Esophagus squamous epithelium (tissue), 5 donors: ENCODE measurements around the gene FOXQ1. TPM values are rescaled to one million over a fixed set of nuclear protein-coding genes. Genes with fewer than 3 reads are reported as not detected.

ENCODE experiments used
- DNase-seq: peaks from one replicate; lab custom pipeline; 2025; lab: John Stamatoyannopoulos, UW
- H3K27ac ChIP-seq, 4 donors: fragments of 200-600 bp; sonication (generic); one replicate each; pipeline ENCODE4 v1.5.1; 2016 to 2019; ENCODE audit warnings: mild to moderate bottlenecking in 1 of 4
- H3K27me3 ChIP-seq, 4 donors: fragments of 200-600 bp; sonication (generic); 1 replicate in 3 of 4; 2 replicates in 1 of 4; pipeline versions ENCODE4 v1.5.1 to v1.6.0; 2017 to 2021; ENCODE audit warnings: antibody characterized with exemption in 1 of 4
- H3K36me3 ChIP-seq, 3 donors: fragments of 200-600 bp; sonication (generic); one replicate each; pipeline ENCODE4 v1.5.1; 2016 to 2019
- H3K4me1 ChIP-seq, 3 donors: fragments of 200-600 bp; sonication (generic); one replicate each; pipeline ENCODE4 v1.5.1; 2017 to 2019
- H3K4me3 ChIP-seq, 4 donors: fragments of 200-600 bp; sonication (generic); 1 replicate in 3 of 4; 2 replicates in 1 of 4; pipeline ENCODE4 v1.5.1; 2016 to 2019; ENCODE audit warnings: mild to moderate bottlenecking in 2 of 4, moderate library complexity in 1 of 4
- H3K9me3 ChIP-seq, 3 donors: fragments of 200-600 bp; sonication (generic); one replicate each; pipeline ENCODE4 v1.5.1; 2016 to 2019
- POLR2A ChIP-seq, 4 donors: fragments of 450-650 bp; IDR thresholded peaks; one replicate each; pipeline ENCODE4 v1.6.1; 2017; ENCODE audit warnings: antibody characterized with exemption in 4 of 4, mild to moderate bottlenecking in 4 of 4, moderate library complexity in 3 of 4
- WGBS, 2 donors: methylation state at CpG; one replicate each; pipeline ENCODE4 v1.1.5; 2018; 5-methylcytosine and 5-hydroxymethylcytosine counted together
- intact Hi-C: fragments of 100-400 bp; cut with DNase I; formaldehyde crosslinking; loops from one replicate; pipeline ENCODE4 v1.15.0; 2022
- total RNA-seq, 4 donors: library from RNA; depleted of rRNA; stranded (reverse); fragments of >200 nt; gene quantifications; one replicate each; pipeline ENCODE4 v1.1.0, GENCODE V29; 2016
- TF ChIP-seq, protein P1 (sequence below), 6 experiments: fragments of 450-650 bp in 4 of 6; fragments of 200-600 bp in 2 of 6; sonication (generic) in 2 of 6; IDR thresholded peaks; one replicate each; pipeline ENCODE4 v1.5.1; 2016 to 2019; ENCODE audit warnings: antibody characterized with exemption in 6 of 6, mild to moderate bottlenecking in 4 of 6, moderate library complexity in 4 of 6
- donor health status: DM: yes; HTN: yes; CAD: no.

FOXQ1 gene
- total RNA-seq, 4 donors from 2014 or later = 8.1 to 13.0 (median 10.7) TPM

DNA sequence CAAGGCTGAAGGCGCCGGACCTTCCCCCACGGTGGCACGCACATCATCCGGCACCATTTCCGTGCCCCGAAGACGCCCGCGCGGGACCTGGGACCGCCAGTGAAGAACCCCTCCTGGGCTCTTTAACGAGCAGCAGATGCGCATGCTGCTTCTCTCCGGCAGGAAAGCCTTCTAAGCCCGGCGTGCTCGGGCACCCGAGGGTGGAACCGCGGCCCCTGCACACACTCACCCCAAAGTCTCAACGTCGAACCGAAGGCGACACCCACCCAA is 240 bp downstream of the FOXQ1 start:
- intact Hi-C loops = no loop called here
- H3K27me3 ChIP-seq = peaks cover 0 to 79% (median 0%) of the 10 kb centered on the region in 4 donors

DNA sequence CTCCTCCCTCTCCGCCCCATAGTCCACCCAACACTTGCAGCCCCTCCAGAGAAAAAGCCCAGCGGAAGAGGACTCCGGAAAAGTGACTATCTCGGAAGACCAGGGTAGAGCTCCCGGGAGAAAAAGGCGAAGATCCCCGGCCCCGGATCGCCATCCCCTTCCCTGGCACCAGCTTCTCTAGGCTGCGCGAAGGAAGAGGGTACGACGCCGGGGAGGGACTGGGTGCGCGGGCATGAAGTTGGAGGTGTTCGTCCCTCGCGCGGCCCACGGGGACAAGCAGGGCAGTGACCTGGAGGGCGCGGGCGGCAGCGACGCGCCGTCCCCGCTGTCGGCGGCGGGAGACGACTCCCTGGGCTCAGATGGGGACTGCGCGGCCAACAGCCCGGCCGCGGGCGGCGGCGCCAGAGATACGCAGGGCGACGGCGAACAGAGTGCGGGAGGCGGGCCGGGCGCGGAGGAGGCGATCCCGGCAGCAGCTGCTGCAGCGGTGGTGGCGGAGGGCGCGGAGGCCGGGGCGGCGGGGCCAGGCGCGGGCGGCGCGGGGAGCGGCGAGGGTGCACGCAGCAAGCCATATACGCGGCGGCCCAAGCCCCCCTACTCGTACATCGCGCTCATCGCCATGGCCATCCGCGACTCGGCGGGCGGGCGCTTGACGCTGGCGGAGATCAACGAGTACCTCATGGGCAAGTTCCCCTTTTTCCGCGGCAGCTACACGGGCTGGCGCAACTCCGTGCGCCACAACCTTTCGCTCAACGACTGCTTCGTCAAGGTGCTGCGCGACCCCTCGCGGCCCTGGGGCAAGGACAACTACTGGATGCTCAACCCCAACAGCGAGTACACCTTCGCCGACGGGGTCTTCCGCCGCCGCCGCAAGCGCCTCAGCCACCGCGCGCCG is 822 bp downstream of the FOXQ1 start:
- intact Hi-C loops = no loop called here
- no peak for DNase-seq
- peaks cover 7 to 61% (median 9%) of the 10 kb centered on the region in 3 donors for H3K4me1 ChIP-seq
- H3K36me3 ChIP-seq = no peaks in the 10 kb centered on the region
- H3K27ac ChIP-seq = peak overlapping the region; percentile 88 to 95 (median 92)
- 3 to 4% methylated on average over 10 to 18 of the region's 109 CpGs for WGBS, 2 donors
- H3K4me3 ChIP-seq = peak overlapping the region; percentile 62 to 75 (median 66)
- no peaks in the 10 kb centered on the region for H3K9me3 ChIP-seq
- peaks cover 0 to 79% (median 0%) of the 10 kb centered on the region in 4 donors for H3K27me3 ChIP-seq
- TF ChIP-seq, protein P1, sequence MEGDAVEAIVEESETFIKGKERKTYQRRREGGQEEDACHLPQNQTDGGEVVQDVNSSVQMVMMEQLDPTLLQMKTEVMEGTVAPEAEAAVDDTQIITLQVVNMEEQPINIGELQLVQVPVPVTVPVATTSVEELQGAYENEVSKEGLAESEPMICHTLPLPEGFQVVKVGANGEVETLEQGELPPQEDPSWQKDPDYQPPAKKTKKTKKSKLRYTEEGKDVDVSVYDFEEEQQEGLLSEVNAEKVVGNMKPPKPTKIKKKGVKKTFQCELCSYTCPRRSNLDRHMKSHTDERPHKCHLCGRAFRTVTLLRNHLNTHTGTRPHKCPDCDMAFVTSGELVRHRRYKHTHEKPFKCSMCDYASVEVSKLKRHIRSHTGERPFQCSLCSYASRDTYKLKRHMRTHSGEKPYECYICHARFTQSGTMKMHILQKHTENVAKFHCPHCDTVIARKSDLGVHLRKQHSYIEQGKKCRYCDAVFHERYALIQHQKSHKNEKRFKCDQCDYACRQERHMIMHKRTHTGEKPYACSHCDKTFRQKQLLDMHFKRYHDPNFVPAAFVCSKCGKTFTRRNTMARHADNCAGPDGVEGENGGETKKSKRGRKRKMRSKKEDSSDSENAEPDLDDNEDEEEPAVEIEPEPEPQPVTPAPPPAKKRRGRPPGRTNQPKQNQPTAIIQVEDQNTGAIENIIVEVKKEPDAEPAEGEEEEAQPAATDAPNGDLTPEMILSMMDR (IDR thresholded peaks at IDR 0.05) = no peak
- TF ChIP-seq POLR2A (IDR thresholded peaks at IDR 0.05) = no peak

More for the DNA sequence above, 240 bp downstream of the FOXQ1 start:
- Histone ChIP-seq H3K36me3 (no peaks in the 10 kb centered on the region), H3K27ac (peak overlapping the region; percentile 88 to 95 (median 92)), H3K9me3 (no peaks in the 10 kb centered on the region), H3K4me3 (peak overlapping the region; percentile 62 to 75 (median 66)), H3K4me1 (peaks cover 7 to 61% (median 9%) of the 10 kb centered on the region in 3 donors)
- DNase-seq = no peak
- peak in 1 of 4 donors; percentile 50 for TF ChIP-seq POLR2A (IDR thresholded peaks at IDR 0.05)
- TF ChIP-seq, protein P1 (IDR thresholded peaks at IDR 0.05) = no peak
- 0% methylated on average over 3 to 4 of the region's 25 CpGs for WGBS, 2 donors

DNA sequence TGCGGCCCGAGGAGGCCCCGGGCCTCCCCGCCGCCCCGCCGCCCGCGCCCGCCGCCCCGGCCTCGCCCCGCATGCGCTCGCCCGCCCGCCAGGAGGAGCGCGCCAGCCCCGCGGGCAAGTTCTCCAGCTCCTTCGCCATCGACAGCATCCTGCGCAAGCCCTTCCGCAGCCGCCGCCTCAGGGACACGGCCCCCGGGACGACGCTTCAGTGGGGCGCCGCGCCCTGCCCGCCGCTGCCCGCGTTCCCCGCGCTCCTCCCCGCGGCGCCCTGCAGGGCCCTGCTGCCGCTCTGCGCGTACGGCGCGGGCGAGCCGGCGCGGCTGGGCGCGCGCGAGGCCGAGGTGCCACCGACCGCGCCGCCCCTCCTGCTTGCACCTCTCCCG is 1.5 kb downstream of the FOXQ1 start:
- H3K36me3 ChIP-seq = no peaks in the 10 kb centered on the region
- peak overlapping the region; percentile 88 to 95 (median 92) for H3K27ac ChIP-seq
- no peak for TF ChIP-seq POLR2A (IDR thresholded peaks at IDR 0.05)
- TF ChIP-seq, protein P1 (IDR thresholded peaks at IDR 0.05) = no peak
- no peaks in the 10 kb centered on the region for H3K9me3 ChIP-seq
- H3K4me1 ChIP-seq = peaks cover 7 to 61% (median 9%) of the 10 kb centered on the region in 3 donors
- intact Hi-C loops = no loop called here
- WGBS, 2 donors = no CpG with 5 or more reads among the region's 64 CpGs
- peak overlapping the region; percentile 62 to 75 (median 66) for H3K4me3 ChIP-seq
- DNase-seq = no peak
- H3K27me3 ChIP-seq = peaks cover 0 to 79% (median 0%) of the 10 kb centered on the region in 4 donors

DNA sequence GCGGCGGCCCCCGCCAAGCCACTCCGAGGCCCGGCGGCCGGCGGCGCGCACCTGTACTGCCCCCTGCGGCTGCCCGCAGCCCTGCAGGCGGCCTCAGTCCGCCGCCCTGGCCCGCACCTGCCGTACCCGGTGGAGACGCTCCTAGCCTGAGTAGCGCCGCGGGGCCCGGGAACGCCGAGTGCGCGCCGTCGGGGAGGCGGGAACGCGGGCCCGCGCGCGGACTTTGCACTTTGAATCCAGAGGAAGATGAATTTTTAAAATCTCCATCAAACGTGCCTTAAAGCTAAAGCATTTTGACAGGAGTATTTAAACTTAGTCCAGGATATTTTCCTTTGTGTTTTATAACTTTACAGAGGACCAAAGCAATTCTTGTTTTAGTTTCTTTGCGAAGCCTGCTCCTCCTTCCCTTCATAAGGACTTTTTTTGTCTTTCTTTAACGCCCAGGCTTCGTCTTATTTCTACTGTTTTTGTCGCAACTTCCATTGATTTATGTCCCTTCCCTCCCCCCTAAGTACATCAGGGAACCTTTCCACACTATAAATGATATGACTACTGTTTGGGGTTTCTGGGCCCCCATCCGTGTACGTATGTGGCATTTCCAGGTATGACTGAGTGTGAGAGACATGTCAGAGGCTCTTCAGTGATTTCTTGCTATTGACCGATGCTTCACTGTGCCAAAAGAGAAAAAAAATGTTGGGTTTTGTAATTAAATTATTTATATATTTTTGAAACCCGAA is 2.0 kb downstream of the FOXQ1 start:
- no peaks in the 10 kb centered on the region for H3K9me3 ChIP-seq
- WGBS, 2 donors = 8 to 13% methylated on average over 17 to 20 of the region's 45 CpGs
- H3K27ac ChIP-seq = peak overlapping the region; percentile 66 to 95 (median 90)
- H3K4me3 ChIP-seq = peak overlapping the region; percentile 62 to 75 (median 66)
- no peak for DNase-seq
- intact Hi-C loops = no loop called here
- peaks cover 0 to 76% (median 0%) of the 10 kb centered on the region in 4 donors for H3K27me3 ChIP-seq
- TF ChIP-seq, protein P1 (IDR thresholded peaks at IDR 0.05) = peak in 5 of 6 experiments; percentile 41 to 94 (median 85)
- peak in 1 of 4 donors; percentile 40 for TF ChIP-seq POLR2A (IDR thresholded peaks at IDR 0.05)
- peaks cover 7 to 61% (median 9%) of the 10 kb centered on the region in 3 donors for H3K4me1 ChIP-seq
- no peaks in the 10 kb centered on the region for H3K36me3 ChIP-seq
